HepG2 (cell line): ENCODE results near the gene SERPINB1. TPM values are rescaled to one million over a fixed set of nuclear protein-coding genes. Genes with fewer than 3 reads are reported as not detected.
A peak's percentile ranks its signal among the peaks of the same experiment; 100 is the strongest.

Experiments
- ATAC-seq: fragments of 200-7000 bp; cut with Tn5 transposase; 3 replicates; pipeline ENCODE4 v1.9.1; 2020; ENCODE audit warnings: mild to moderate bottlenecking, moderate library complexity
- BruUV-seq: library from RNA; stranded (reverse); fragments of 400-500 nt; replicated peaks from 2 replicates; lab custom pipeline; 2021; lab: Mats Ljungman, UMichigan
- CTCF ChIA-PET: fragments of 300-600 bp; formaldehyde crosslinking; extraction: SDS; loops from one replicate; lab custom pipeline; 2021; ENCODE audit warnings: low total read pairs, inconsistent platforms, low intra/inter-chr PET ratio; lab: Yijun Ruan, JAX
- POLR2A ChIA-PET: fragments of 350-600 bp; sonication (Branson Sonifier 250); formaldehyde crosslinking; loops from one replicate; lab custom pipeline; 2020; ENCODE audit warnings: antibody characterized with exemption, inconsistent platforms; lab: Yijun Ruan, JAX
- DNase-seq: peaks from one replicate; pipeline ENCODE4 v3.0.0-alpha.2; 2015; ENCODE audit warnings: low spot score
- FAIRE-seq: peaks from 3 replicates; lab custom pipeline; 2011; peaks lifted over from hg19 to GRCh38; lab: Jason Lieb, UNC
- H2AFZ ChIP-seq: one replicate; pipeline ENCODE4 v1.6.1; 2011; ENCODE audit warnings: low read length, inconsistent platforms
- H3K27ac ChIP-seq: fragments of 300-600 bp; 3 replicates; pipeline ENCODE4 v1.8.0; 2011; ENCODE audit warnings: mixed run types, mild to moderate bottlenecking, mixed read lengths, low read length, inconsistent platforms; ENCODE audit not compliant: insufficient read depth; ENCODE audit errors: extremely low read length
- H3K27me3 ChIP-seq, 2 experiments: fragments of 200-600 bp in 1 of 2; 2 replicates in 1 of 2; 3 replicates in 1 of 2; pipeline versions ENCODE4 v1.6.0 to v1.8.0; 2011; ENCODE audit warnings: low read length in 2 of 2, mild to moderate bottlenecking in 2 of 2, moderate library complexity in 2 of 2, inconsistent platforms in 1 of 2; ENCODE audit not compliant: insufficient read depth in 2 of 2, control insufficient read depth in 1 of 2
- H3K36me3 ChIP-seq, 2 experiments: fragments of 200-600 bp in 1 of 2; replicated peaks in 1 of 2; 2 replicates in 1 of 2; 3 replicates in 1 of 2; pipeline versions ENCODE4 v1.5.1 to v1.8.0; 2011; ENCODE audit warnings: low read length in 2 of 2, inconsistent platforms in 1 of 2; ENCODE audit not compliant: insufficient read depth in 2 of 2, control insufficient read depth in 1 of 2
- H3K4me1 ChIP-seq: 2 replicates; pipeline ENCODE4 v1.5.1; 2012; ENCODE audit warnings: low read length, inconsistent platforms; ENCODE audit not compliant: insufficient read depth
- H3K4me2 ChIP-seq: 2 replicates; pipeline ENCODE4 v1.6.0; 2011; ENCODE audit warnings: low read depth, low read length, inconsistent platforms
- H3K4me3 ChIP-seq, 3 experiments: fragments of 200-600 bp in 1 of 3; sonication (generic), shearing (Covaris generic) in 1 of 3; replicated peaks in 1 of 3; 2 replicates each; pipeline ENCODE4 v1.5.1; 2011 to 2016; ENCODE audit warnings: low read length in 3 of 3, inconsistent platforms in 2 of 3, low read depth in 2 of 3, mild to moderate bottlenecking in 2 of 3, control low read depth in 1 of 3, mixed read lengths in 1 of 3; ENCODE audit not compliant: insufficient read depth in 1 of 3
- H3K79me2 ChIP-seq: one replicate; pipeline ENCODE4 v1.6.1; 2011; ENCODE audit warnings: low read length, inconsistent platforms; ENCODE audit not compliant: insufficient read depth
- H3K9ac ChIP-seq: 2 replicates; pipeline ENCODE4 v1.6.0; 2011; ENCODE audit warnings: mild to moderate bottlenecking, low read depth, low read length, inconsistent platforms; ENCODE audit not compliant: insufficient read depth
- H3K9me3 ChIP-seq: 2 replicates; pipeline ENCODE4 v1.5.1; 2012; ENCODE audit warnings: mild to moderate bottlenecking, low read length
- H4K20me1 ChIP-seq: 2 replicates; pipeline ENCODE4 v1.6.0; 2011; ENCODE audit warnings: inconsistent platforms, mild to moderate bottlenecking, low read length, moderate library complexity; ENCODE audit not compliant: insufficient read depth
- ADNP ChIP-seq: sonication (generic); formaldehyde crosslinking; IDR thresholded peaks from 2 replicates; pipeline ENCODE4 v1.4.0; 2020; ENCODE audit warnings: missing genetic modification reagents
- ATF7 ChIP-seq, 2 experiments: fragments of 450-650 bp in 1 of 2; sonication (generic) in 1 of 2; formaldehyde crosslinking in 1 of 2; IDR thresholded peaks; 2 replicates each; pipeline versions ENCODE4 v1.4.0 to v1.6.1; 2016 to 2020; ENCODE audit warnings: antibody characterized with exemption in 1 of 2, mild to moderate bottlenecking in 1 of 2, missing genetic modification reagents in 1 of 2
- CEBPB ChIP-seq: IDR thresholded peaks from 2 replicates; pipeline ENCODE4 v1.6.1; 2011; ENCODE audit warnings: low read depth, low read length, improper control_type of control experiment, borderline replicate concordance
- CEBPG ChIP-seq: IDR thresholded peaks from 2 replicates; pipeline ENCODE4 v1.6.1; 2016
- JUN ChIP-seq: sonication (generic); formaldehyde crosslinking; IDR thresholded peaks from 2 replicates; pipeline ENCODE4 v1.4.0; 2020; ENCODE audit warnings: mild to moderate bottlenecking, missing genetic modification reagents
- ZFAT ChIP-seq: sonication (generic); formaldehyde crosslinking; conservative IDR thresholded peaks from 2 replicates; pipeline ENCODE4 v1.8.1; 2023; ENCODE audit warnings: missing genetic modification reagents, inconsistent platforms
- WGBS: methylation state at CpG from one replicate; pipeline ENCODE4 v1.1.6; 2017; ENCODE audit warnings: low lambda C conversion rate; 5-methylcytosine and 5-hydroxymethylcytosine counted together
- in situ Hi-C: cut with HindIII; loops from 2 replicates; pipeline ENCODE4 v1.10.0; 2017; ENCODE audit warnings: low pct_unique_long_range_greater_than_20kb; ENCODE audit not compliant: extremely low pct_ligation_motif_present
- intact Hi-C: fragments of 100-400 bp; cut with micrococcal nuclease; formaldehyde crosslinking; loops from one replicate; pipeline ENCODE4 v1.10.0; 2022; ENCODE audit not compliant: unreplicated experiment
- polyA plus RNA-seq, 8 experiments: library from polyadenylated mRNA; depleted of rRNA in 3 of 8; stranded (reverse) in 7 of 8; unstranded in 1 of 8; fragments of >200 nt; fragmentation: Illumina TruSeq in 4 of 8; extraction: Trizol in 4 of 8; gene quantifications; 2 replicates each; pipeline versions ENCODE4 v1.2.1 to v1.2.3, GENCODE V29; 2011 to 2016; ENCODE audit warnings: low read depth in 4 of 8, missing spikeins in 1 of 8, mixed read lengths in 1 of 8; ENCODE audit not compliant: insufficient read depth in 1 of 8
- total RNA-seq, 5 experiments: library from RNA; depleted of rRNA; stranded (reverse); fragments of >200 nt; fragmentation: Illumina TruSeq; extraction: Trizol; gene quantifications; 2 replicates each; pipeline ENCODE4 v1.2.3, GENCODE V29; 2016; ENCODE audit warnings: low read depth in 1 of 5
- TF ChIP-seq, protein P1 (sequence below): sonication (generic); formaldehyde crosslinking; conservative IDR thresholded peaks from 2 replicates; pipeline ENCODE4 v1.4.0; 2020; ENCODE audit warnings: missing genetic modification reagents

Gene SERPINB1
- total and polyA plus RNA-seq, 2 of the 13 experiments (the other 11 are each of a cell fraction or from before 2014, with no cell fraction given) = 41.4 to 60.5 TPM

DNA sequence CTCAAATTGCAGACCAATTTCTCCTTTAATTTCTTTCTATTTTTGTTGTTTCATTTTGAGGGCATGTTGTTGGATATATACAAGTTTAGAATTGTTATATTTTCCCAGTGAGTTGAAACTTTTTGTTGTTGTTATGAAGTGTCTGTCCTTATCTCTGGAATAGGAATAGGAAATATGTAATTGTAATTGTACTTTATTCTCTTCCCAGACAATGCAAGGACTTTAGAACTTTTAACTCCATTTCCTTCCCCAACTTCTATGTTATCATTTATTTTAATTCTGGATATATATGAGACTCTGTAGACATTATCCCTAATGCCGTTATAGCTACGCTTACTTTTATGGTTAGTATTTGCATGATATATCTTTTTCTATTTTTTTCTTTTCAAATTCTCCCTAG, 12.4 kb downstream of the SERPINB1 start (continued):
- TF ChIP-seq, protein P1, sequence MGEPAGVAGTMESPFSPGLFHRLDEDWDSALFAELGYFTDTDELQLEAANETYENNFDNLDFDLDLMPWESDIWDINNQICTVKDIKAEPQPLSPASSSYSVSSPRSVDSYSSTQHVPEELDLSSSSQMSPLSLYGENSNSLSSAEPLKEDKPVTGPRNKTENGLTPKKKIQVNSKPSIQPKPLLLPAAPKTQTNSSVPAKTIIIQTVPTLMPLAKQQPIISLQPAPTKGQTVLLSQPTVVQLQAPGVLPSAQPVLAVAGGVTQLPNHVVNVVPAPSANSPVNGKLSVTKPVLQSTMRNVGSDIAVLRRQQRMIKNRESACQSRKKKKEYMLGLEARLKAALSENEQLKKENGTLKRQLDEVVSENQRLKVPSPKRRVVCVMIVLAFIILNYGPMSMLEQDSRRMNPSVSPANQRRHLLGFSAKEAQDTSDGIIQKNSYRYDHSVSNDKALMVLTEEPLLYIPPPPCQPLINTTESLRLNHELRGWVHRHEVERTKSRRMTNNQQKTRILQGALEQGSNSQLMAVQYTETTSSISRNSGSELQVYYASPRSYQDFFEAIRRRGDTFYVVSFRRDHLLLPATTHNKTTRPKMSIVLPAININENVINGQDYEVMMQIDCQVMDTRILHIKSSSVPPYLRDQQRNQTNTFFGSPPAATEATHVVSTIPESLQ (CRISPR knock-in tag) = no peak
- no peak for TF ChIP-seq ZFAT
- no peak for TF ChIP-seq ADNP

DNA sequence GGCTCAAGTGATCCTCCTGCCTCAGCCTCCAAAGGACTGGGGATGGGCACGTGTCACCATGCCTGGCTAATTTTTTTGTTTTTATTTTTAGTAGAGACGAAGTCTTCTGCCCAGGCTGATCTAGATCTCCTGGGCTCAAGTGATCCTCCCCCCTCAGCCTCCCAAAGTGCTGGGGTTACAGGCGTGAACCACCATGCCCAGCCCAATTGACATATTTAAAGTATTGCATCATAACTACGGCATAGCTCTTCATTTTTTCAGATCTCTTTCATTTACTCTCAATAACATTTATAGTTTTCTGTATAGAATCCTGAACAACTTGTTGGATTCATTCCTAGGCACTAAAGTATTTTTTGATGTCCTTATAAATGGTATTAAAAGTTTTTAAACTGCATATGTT, 13.0 kb downstream of the SERPINB1 start:
- no peak for ATAC-seq
- Histone ChIP-seq H3K9me3 (no peaks in the 10 kb centered on the region), H3K4me2 (no peak overlapping the region), H3K9ac (no peak overlapping the region), H3K36me3 (peaks cover 0 to 3% of the 10 kb centered on the region in 2 experiments; a peak in 3 of 5 replicates), H3K79me2 (no peaks in the 10 kb centered on the region), H2AFZ (no peak overlapping the region), H3K4me3 (no peak overlapping the region), H3K27me3 (no peaks in the 10 kb centered on the region), H3K4me1 (peaks cover 8% of the 10 kb centered on the region), H3K27ac (no peak overlapping the region), H4K20me1 (no peaks in the 10 kb centered on the region)
- CTCF ChIA-PET = no interaction called here
- no peak for FAIRE-seq
- POLR2A ChIA-PET = interaction anchor here (0.7 to 1.7 kb wide), 3 partner anchors 11 to 162 kb away, joined by 3 to 8 read pairs (median 5); partner anchors contain the start of gene SERPINB1
- TF ChIP-seq CEBPB = peak; percentile 73
- no peak for TF ChIP-seq JUN (CRISPR knock-in tag)
- peak; percentile 83 for TF ChIP-seq ATF7 (IDR thresholded peaks at IDR 0.05)
- no peak for TF ChIP-seq ATF7 (CRISPR knock-in tag; IDR thresholded peaks at IDR 0.05)
- TF ChIP-seq CEBPG (CRISPR knock-in tag) = peak; percentile 50; the same call in 1 of the 2 replicates
- no peak for DNase-seq
- in situ Hi-C loops (no loop called here), intact Hi-C loops (no loop called here)
- 88% methylated on average over 4 of the region's 4 CpGs for WGBS
- no TSS peak for BruUV-seq
